HepG2 (cell line): ENCODE data around the gene LIN28A. TPM values are rescaled to one million over a fixed set of nuclear protein-coding genes. Genes with fewer than 3 reads are reported as not detected.

Experiments used
- CEBPB ChIP-seq: IDR thresholded peaks from 2 replicates; pipeline ENCODE4 v1.6.1; 2011; ENCODE audit warnings: low read depth, low read length, improper control_type of control experiment, borderline replicate concordance
- ELF1 ChIP-seq: sonication (generic); formaldehyde crosslinking; IDR thresholded peaks from 2 replicates; pipeline ENCODE4 v1.4.0; 2020; ENCODE audit warnings: missing genetic modification reagents
- FOXK1 ChIP-seq: sonication (generic); formaldehyde crosslinking; IDR thresholded peaks from 2 replicates; pipeline ENCODE4 v1.4.0; 2020; ENCODE audit warnings: low read depth, missing genetic modification reagents, borderline replicate concordance
- GATAD2A ChIP-seq: IDR thresholded peaks from 2 replicates; pipeline ENCODE4 v1.6.1; 2016
- KLF16 ChIP-seq, 2 experiments: sonication (generic) in 1 of 2; formaldehyde crosslinking in 1 of 2; IDR thresholded peaks; 2 replicates each; pipeline versions ENCODE4 v1.6.1 to v1.8.0; 2016 to 2023; ENCODE audit warnings: missing genetic modification reagents in 2 of 2, missing compliant biosample characterization in 1 of 2
- MYNN ChIP-seq: sonication (generic); formaldehyde crosslinking; IDR thresholded peaks from 2 replicates; pipeline ENCODE4 v1.4.0; 2020; ENCODE audit warnings: mild to moderate bottlenecking, low read depth, missing genetic modification reagents
- POLR2AphosphoS2 ChIP-seq: IDR thresholded peaks from 2 replicates; pipeline ENCODE4 v1.6.1; 2011; ENCODE audit warnings: low read depth, low read length, improper control_type of control experiment
- POLR2AphosphoS5 ChIP-seq: IDR thresholded peaks from 2 replicates; pipeline ENCODE4 v1.6.1; 2012; ENCODE audit warnings: low read depth, low read length
- SIN3A ChIP-seq: IDR thresholded peaks from 2 replicates; pipeline ENCODE4 v1.6.1; 2011; ENCODE audit warnings: low read depth, mild to moderate bottlenecking, control low read depth, low read length, borderline replicate concordance
- ZNF576 ChIP-seq: sonication (generic); formaldehyde crosslinking; IDR thresholded peaks from 2 replicates; pipeline ENCODE4 v1.4.0; 2020; ENCODE audit warnings: mild to moderate bottlenecking, missing genetic modification reagents
- ZSCAN29 ChIP-seq: sonication (generic); formaldehyde crosslinking; conservative IDR thresholded peaks from 2 replicates; pipeline ENCODE4 v1.4.0; 2020; ENCODE audit warnings: mild to moderate bottlenecking, missing genetic modification reagents
- polyA plus RNA-seq, 8 experiments: library from polyadenylated mRNA; depleted of rRNA in 3 of 8; stranded (reverse) in 7 of 8; unstranded in 1 of 8; fragments of >200 nt; fragmentation: Illumina TruSeq in 4 of 8; extraction: Trizol in 4 of 8; gene quantifications; 2 replicates each; pipeline versions ENCODE4 v1.2.1 to v1.2.3, GENCODE V29; 2011 to 2016; ENCODE audit warnings: low read depth in 4 of 8, missing spikeins in 1 of 8, mixed read lengths in 1 of 8; ENCODE audit not compliant: insufficient read depth in 1 of 8
- total RNA-seq, 5 experiments: library from RNA; depleted of rRNA; stranded (reverse); fragments of >200 nt; fragmentation: Illumina TruSeq; extraction: Trizol; gene quantifications; 2 replicates each; pipeline ENCODE4 v1.2.3, GENCODE V29; 2016; ENCODE audit warnings: low read depth in 1 of 5
- TF ChIP-seq, protein P1 (sequence below): sonication (generic); formaldehyde crosslinking; IDR thresholded peaks from 2 replicates; pipeline ENCODE4 v1.4.0; 2020; ENCODE audit warnings: mild to moderate bottlenecking, missing genetic modification reagents
- TF ChIP-seq, protein P2 (sequence below): sonication (generic); formaldehyde crosslinking; IDR thresholded peaks from 2 replicates; pipeline ENCODE4 v1.5.0; 2020; ENCODE audit warnings: missing genetic modification reagents, mild to moderate bottlenecking, borderline replicate concordance
- TF ChIP-seq, protein P3 (sequence below), 2 experiments: fragments of 450-650 bp in 1 of 2; sonication (generic) in 1 of 2; formaldehyde crosslinking in 1 of 2; IDR thresholded peaks; 2 replicates each; pipeline versions ENCODE4 v1.6.1 to v1.8.0; 2016 to 2022; ENCODE audit warnings: antibody characterized with exemption in 1 of 2, mild to moderate bottlenecking in 1 of 2, missing genetic modification reagents in 1 of 2
- TF ChIP-seq, protein P4 (sequence below): sonication (generic); formaldehyde crosslinking; IDR thresholded peaks from 2 replicates; pipeline ENCODE4 v1.4.0; 2020; ENCODE audit warnings: missing genetic modification reagents

LIN28A gene
- total and polyA plus RNA-seq, 2 of the 13 experiments (the other 11 are each of a cell fraction or from before 2014, with no cell fraction given), result not detected

DNA sequence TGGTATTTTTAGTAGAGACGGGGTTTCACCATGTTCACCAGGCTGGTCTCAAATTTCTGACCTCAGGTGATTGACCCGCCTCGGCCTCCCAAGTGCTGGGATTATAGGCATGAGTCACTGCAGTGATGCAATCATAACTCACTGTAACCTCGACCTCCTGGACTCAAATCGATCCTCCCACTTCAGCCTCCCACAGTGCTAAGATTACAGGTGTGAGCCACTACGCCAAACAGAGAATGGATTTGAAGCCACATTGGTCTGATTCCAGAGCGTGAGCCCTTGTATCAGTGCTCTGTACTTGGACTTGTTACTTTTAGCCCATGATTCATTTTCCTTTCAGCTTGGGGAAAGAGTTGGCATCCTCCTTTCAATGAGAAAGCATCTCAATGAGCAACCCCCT lies 23.2 kb upstream of the LIN28A start (continued):
- TF ChIP-seq FOXK1 (CRISPR knock-in tag), result peak; percentile 82; the same call in 1 of the 2 replicates
- no peak for TF ChIP-seq POLR2AphosphoS2
- no peak for TF ChIP-seq SIN3A
- peak in 1 of 2 experiments; percentile 96; a peak in 2 of 4 replicates for TF ChIP-seq KLF16 (CRISPR knock-in tag; IDR thresholded peaks at IDR 0.05)
- peak; percentile 98 for TF ChIP-seq CEBPB
- TF ChIP-seq, protein P1, sequence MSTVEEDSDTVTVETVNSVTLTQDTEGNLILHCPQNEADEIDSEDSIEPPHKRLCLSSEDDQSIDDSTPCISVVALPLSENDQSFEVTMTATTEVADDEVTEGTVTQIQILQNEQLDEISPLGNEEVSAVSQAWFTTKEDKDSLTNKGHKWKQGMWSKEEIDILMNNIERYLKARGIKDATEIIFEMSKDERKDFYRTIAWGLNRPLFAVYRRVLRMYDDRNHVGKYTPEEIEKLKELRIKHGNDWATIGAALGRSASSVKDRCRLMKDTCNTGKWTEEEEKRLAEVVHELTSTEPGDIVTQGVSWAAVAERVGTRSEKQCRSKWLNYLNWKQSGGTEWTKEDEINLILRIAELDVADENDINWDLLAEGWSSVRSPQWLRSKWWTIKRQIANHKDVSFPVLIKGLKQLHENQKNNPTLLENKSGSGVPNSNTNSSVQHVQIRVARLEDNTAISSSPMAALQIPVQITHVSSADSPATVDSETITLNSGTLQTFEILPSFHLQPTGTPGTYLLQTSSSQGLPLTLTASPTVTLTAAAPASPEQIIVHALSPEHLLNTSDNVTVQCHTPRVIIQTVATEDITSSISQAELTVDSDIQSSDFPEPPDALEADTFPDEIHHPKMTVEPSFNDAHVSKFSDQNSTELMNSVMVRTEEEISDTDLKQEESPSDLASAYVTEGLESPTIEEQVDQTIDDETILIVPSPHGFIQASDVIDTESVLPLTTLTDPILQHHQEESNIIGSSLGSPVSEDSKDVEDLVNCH, result no peak
- TF ChIP-seq, protein P2, sequence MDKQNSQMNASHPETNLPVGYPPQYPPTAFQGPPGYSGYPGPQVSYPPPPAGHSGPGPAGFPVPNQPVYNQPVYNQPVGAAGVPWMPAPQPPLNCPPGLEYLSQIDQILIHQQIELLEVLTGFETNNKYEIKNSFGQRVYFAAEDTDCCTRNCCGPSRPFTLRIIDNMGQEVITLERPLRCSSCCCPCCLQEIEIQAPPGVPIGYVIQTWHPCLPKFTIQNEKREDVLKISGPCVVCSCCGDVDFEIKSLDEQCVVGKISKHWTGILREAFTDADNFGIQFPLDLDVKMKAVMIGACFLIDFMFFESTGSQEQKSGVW, result no peak
- TF ChIP-seq ZNF576, result no peak
- no peak for TF ChIP-seq ZSCAN29
- TF ChIP-seq, protein P3, sequence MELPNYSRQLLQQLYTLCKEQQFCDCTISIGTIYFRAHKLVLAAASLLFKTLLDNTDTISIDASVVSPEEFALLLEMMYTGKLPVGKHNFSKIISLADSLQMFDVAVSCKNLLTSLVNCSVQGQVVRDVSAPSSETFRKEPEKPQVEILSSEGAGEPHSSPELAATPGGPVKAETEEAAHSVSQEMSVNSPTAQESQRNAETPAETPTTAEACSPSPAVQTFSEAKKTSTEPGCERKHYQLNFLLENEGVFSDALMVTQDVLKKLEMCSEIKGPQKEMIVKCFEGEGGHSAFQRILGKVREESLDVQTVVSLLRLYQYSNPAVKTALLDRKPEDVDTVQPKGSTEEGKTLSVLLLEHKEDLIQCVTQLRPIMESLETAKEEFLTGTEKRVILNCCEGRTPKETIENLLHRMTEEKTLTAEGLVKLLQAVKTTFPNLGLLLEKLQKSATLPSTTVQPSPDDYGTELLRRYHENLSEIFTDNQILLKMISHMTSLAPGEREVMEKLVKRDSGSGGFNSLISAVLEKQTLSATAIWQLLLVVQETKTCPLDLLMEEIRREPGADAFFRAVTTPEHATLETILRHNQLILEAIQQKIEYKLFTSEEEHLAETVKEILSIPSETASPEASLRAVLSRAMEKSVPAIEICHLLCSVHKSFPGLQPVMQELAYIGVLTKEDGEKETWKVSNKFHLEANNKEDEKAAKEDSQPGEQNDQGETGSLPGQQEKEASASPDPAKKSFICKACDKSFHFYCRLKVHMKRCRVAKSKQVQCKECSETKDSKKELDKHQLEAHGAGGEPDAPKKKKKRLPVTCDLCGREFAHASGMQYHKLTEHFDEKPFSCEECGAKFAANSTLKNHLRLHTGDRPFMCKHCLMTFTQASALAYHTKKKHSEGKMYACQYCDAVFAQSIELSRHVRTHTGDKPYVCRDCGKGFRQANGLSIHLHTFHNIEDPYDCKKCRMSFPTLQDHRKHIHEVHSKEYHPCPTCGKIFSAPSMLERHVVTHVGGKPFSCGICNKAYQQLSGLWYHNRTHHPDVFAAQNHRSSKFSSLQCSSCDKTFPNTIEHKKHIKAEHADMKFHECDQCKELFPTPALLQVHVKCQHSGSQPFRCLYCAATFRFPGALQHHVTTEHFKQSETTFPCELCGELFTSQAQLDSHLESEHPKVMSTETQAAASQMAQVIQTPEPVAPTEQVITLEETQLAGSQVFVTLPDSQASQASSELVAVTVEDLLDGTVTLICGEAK (IDR thresholded peaks at IDR 0.05), result no peak
- TF ChIP-seq, protein P3 (CRISPR knock-in tag; IDR thresholded peaks at IDR 0.05), result peak; percentile 66; the same call in 1 of the 2 replicates
- no peak for TF ChIP-seq POLR2AphosphoS5
- TF ChIP-seq, protein P4, sequence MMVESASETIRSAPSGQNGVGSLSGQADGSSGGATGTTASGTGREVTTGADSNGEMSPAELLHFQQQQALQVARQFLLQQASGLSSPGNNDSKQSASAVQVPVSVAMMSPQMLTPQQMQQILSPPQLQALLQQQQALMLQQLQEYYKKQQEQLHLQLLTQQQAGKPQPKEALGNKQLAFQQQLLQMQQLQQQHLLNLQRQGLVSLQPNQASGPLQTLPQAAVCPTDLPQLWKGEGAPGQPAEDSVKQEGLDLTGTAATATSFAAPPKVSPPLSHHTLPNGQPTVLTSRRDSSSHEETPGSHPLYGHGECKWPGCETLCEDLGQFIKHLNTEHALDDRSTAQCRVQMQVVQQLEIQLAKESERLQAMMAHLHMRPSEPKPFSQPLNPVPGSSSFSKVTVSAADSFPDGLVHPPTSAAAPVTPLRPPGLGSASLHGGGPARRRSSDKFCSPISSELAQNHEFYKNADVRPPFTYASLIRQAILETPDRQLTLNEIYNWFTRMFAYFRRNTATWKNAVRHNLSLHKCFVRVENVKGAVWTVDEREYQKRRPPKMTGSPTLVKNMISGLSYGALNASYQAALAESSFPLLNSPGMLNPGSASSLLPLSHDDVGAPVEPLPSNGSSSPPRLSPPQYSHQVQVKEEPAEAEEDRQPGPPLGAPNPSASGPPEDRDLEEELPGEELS (CRISPR knock-in tag), result peak; percentile 69; the same call in 1 of the 2 replicates
- 0 out of 2 replicates have a peak, but pooled peaks have one; percentile 33 for TF ChIP-seq ELF1
- TF ChIP-seq MYNN (CRISPR knock-in tag), result no peak
- peak; percentile 96 for TF ChIP-seq GATAD2A (CRISPR knock-in tag)
